HG03175 (cell line): ENCODE data around the gene ZSCAN5A.
"Not testable (repeated sequence)": the region's sequence is repeated elsewhere in the genome, so short reads cannot be mapped to it uniquely, and the experiment has no call there.

Experiments used
- ATAC-seq: cut with Tn5 transposase; IDR thresholded peaks from one replicate; pipeline ENCODE4 v1.9.1; 2021; ENCODE audit warnings: mild to moderate bottlenecking, moderate library complexity; ENCODE audit not compliant: unreplicated experiment

The ZSCAN5A gene

GRCh38 chr19:56273563-56274117 is 41.0 kb downstream of the ZSCAN5A start:
- no peak for ATAC-seq

- ATAC-seq = no peak
Measured at GRCh38 chr19:56272161-56272798, 42.4 kb downstream of the ZSCAN5A start, which contains the start of gene EDDM13. EDDM13 (plus strand) TSS chr19:56272748; CDS start chr19:56272835, 87 bp downstream.

- ATAC-seq = no peak
Measured at GRCh38 chr19:56271151-56271550, 43.5 kb downstream of the ZSCAN5A start.

- no peak for ATAC-seq
Measured at GRCh38 chr19:56270676-56271075, 44.0 kb downstream of the ZSCAN5A start.

GRCh38 chr19:56269348-56269747 is 45.3 kb downstream of the ZSCAN5A start:
- no peak for ATAC-seq

GRCh38 chr19:56266051-56266450 is 48.6 kb downstream of the ZSCAN5A start:
- no peak for ATAC-seq

GRCh38 chr19:56263319-56263718 is 51.3 kb downstream of the ZSCAN5A start:
- ATAC-seq = no peak

- not testable (repeated sequence) for ATAC-seq
Measured at GRCh38 chr19:56261932-56262331, 52.7 kb downstream of the ZSCAN5A start.

- no peak for ATAC-seq
Measured at GRCh38 chr19:56261145-56261544, 53.5 kb downstream of the ZSCAN5A start.

- ATAC-seq = no peak
Measured at GRCh38 chr19:56258272-56258671, 56.4 kb downstream of the ZSCAN5A start.

- ATAC-seq = no peak
Measured at GRCh38 chr19:56253737-56254136, 60.9 kb downstream of the ZSCAN5A start.

GRCh38 chr19:56252699-56253422 is 61.8 kb downstream of the ZSCAN5A start:
- ATAC-seq = no peak

GRCh38 chr19:56248736-56249338 is 65.8 kb downstream of the ZSCAN5A start:
- ATAC-seq = not testable (repeated sequence)

- ATAC-seq = not testable (repeated sequence)
Measured at GRCh38 chr19:56245764-56246163, 68.9 kb downstream of the ZSCAN5A start.

- no peak for ATAC-seq
Measured at GRCh38 chr19:56245121-56245740, 69.4 kb downstream of the ZSCAN5A start.

GRCh38 chr19:56223481-56223880 is 91.2 kb downstream of the ZSCAN5A start:
- ATAC-seq = no peak

- ATAC-seq = no peak
Measured at GRCh38 chr19:56222901-56223300, 91.7 kb downstream of the ZSCAN5A start.

- no peak for ATAC-seq
Measured at GRCh38 chr19:56221851-56222250, 92.8 kb downstream of the ZSCAN5A start.

GRCh38 chr19:56221442-56221841 is 93.2 kb downstream of the ZSCAN5A start:
- ATAC-seq = not testable (repeated sequence)

- no peak for ATAC-seq
Measured at GRCh38 chr19:56218961-56219360, 95.7 kb downstream of the ZSCAN5A start.
